ENCODE data around the gene TARBP1.

- TF ChIP-seq, protein P1, sequence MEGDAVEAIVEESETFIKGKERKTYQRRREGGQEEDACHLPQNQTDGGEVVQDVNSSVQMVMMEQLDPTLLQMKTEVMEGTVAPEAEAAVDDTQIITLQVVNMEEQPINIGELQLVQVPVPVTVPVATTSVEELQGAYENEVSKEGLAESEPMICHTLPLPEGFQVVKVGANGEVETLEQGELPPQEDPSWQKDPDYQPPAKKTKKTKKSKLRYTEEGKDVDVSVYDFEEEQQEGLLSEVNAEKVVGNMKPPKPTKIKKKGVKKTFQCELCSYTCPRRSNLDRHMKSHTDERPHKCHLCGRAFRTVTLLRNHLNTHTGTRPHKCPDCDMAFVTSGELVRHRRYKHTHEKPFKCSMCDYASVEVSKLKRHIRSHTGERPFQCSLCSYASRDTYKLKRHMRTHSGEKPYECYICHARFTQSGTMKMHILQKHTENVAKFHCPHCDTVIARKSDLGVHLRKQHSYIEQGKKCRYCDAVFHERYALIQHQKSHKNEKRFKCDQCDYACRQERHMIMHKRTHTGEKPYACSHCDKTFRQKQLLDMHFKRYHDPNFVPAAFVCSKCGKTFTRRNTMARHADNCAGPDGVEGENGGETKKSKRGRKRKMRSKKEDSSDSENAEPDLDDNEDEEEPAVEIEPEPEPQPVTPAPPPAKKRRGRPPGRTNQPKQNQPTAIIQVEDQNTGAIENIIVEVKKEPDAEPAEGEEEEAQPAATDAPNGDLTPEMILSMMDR (IDR thresholded peaks at IDR 0.05), result no peak
- no peak for TF ChIP-seq EP300 (IDR thresholded peaks at IDR 0.05)
- TF ChIP-seq POLR2A (IDR thresholded peaks at IDR 0.05), result no peak
Observed at GRCh38 chr1:234431255-234431654, 47.7 kb downstream of the TARBP1 start.

Measured in ovary (tissue), 3 donors.